ENCODE data around the gene TMEM150B. TPM values are rescaled to one million over a fixed set of nuclear protein-coding genes. Genes with fewer than 3 reads are reported as not detected.

The TMEM150B gene
- total RNA-seq, 1 donor from 2014 or later = 1.4 TPM

DNA sequence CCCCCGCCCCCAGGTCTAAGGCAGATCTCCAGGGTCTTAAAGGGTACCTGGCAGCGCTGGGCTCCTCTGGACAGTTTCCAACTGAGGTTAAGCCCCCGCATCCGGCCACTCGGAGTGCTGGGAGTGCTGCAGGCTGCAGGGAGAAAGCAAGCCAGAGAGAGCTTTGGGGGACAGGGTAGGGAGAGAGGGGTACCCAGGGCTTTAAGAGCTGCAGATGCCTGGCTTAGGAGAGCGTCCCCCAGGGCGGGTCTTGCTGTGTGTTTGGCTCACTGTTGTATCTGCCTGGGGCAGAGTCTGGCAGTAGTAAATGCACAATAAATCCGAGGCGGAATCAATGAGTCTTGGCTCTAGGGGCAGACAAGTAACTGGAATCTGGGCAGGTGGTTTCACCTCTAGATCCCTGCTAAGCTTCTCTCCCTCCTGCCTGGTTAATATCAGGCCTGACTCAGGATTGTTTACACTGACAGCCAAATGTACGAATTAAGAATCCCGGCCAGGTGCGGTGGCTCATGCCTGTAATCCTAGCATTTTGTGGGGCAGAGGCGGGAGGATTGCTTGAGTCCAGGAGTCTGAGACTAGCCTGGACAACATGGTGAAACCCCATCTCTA, 30.2 kb upstream of the TMEM150B start:
- intact Hi-C loops (cut with micrococcal nuclease) = no loop called here

DNA sequence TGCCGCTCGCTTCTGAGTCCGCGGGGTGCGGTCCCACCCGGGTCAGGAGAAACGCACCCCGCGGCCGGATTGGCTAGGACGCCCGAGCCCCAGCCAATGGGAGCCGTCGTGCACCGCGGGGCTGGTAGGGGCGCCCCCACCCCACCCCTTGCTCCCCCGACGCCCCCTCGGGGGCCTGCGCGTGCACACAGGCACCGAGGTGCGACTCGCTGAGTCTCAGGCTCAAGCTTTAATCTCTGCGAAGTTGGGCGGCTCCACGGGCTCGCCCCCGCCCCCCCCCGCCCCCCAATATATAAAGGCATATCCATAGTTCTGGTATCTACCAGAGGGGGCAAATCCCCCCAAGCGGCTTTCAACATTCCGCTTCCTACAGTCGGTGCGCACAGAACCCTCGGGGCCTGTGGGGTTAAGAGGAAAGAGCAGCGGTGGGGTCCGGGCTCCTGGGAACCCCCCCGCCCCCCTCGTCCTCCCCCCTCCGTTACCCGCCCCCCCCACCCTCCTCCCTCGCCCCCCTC, 29.6 kb upstream of the TMEM150B start, which contains the start of gene COX6B2:
COX6B2 (minus strand) TSS at position 22 of the 515 bp plus-strand sequence. CDS start 198 bp downstream, outside the sequence.
- intact Hi-C loops (cut with micrococcal nuclease) = loop anchor here (1.0 to 5.0 kb wide), 5 partner anchors 15 to 272 kb away; partner anchors contain the start of genes HSPBP1, KMT5C and RPL28

DNA sequence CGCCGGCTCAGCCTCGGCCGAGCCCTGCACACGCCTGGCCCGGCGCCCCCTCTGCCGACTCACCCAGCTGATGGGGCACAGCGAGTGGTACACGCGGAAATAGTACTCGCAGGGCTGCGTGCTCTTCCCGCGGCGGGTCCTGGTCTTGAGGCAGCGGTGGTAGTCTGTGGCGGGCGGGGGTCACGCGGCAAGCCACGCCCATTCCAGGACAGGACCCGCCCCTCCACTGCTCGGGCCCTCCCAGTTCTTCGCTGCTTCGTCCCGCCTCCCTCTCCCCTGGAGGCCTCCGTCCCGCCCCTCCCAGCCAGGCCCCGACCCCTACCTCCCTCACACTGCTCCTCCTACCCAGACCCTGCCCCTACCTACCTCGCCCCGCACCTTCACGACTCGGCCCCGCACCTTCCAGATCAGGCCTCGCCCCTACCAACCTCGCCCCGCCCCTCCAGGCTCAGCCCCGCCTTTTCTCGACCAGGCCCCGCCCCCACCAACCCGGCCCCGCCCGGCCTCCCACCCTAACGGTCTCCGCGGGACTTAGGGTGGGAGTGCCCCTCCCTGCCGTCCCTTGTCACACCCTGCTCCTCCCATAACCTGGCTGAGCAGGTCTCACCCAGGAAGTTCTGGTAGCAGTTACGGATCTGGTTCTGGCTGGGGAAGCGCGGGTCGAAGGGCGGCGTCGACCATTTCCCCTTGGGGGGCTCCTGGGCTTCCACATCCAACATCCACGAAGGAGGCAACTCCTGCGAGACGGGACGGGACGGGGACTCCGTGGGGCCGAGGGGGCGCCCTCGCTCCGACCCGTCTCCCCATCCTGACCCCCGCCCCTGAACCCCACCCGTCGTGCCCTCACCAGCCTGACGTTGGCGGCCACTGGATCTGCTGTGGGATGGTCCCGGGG, 28.9 kb upstream of the TMEM150B start:
- intact Hi-C loops (cut with micrococcal nuclease) = loop anchor here (1.0 to 5.0 kb wide), 6 partner anchors 15 to 272 kb away; partner anchors contain the start of genes HSPBP1, KMT5C and RPL28

DNA sequence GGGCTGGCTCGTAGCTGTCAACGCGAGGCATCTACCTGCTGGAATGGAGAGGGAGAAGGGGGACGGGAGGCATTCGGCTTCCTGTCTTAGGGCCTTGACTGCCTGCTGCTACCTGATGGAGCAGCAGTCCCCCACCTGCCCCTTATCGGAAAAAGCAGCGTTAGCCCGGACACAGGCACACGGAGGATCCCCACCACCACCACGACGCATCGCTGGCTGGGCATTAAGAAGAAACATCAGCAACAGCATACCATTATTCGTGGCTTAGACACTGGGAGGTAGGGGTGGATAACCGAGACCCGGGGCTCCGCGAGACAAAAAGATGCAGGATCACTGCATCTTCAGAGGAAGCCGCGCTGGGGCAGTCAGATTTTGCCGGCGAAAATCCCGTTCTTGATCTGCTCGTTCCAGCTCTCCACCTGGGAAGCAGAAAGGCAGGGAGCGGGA, 28.2 kb upstream of the TMEM150B start:
- intact Hi-C loops (cut with micrococcal nuclease) = loop anchor here (1.0 to 5.0 kb wide), 2 partner anchors 48 to 271 kb away; no protein-coding TSS in a partner anchor

DNA sequence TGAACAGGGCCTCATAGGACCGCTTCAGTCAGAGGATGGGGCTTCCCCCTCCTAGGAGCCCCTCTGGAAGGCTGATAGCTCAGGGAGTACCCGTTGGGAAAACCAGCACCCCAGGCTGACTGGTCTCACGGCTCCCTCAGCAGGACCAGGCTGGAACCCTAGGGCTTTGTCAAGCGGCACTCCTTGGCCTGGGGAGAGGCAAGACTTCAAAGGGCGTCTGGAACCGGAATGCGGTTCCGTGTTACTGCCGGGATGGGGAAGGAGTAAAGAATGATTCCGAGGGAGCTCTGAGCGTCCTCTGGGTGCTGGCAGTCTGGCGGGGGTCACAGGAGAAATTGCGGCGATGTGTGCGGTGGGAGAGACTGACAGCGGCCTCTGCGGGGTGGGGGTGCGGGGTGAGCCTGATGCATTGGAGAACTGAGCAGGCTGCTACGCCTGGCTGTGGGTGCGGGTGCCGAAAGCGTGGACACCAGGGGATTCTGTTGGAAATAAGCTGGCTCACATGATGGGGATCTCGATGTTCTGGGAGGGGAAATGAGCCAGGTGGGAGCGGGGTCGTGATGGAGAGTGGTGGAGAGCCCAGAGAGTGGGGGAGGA, 27.5 kb upstream of the TMEM150B start:
- intact Hi-C loops (cut with micrococcal nuclease) = loop anchor here (1.0 to 5.0 kb wide), 2 partner anchors 47 to 270 kb away; no protein-coding TSS in a partner anchor

DNA sequence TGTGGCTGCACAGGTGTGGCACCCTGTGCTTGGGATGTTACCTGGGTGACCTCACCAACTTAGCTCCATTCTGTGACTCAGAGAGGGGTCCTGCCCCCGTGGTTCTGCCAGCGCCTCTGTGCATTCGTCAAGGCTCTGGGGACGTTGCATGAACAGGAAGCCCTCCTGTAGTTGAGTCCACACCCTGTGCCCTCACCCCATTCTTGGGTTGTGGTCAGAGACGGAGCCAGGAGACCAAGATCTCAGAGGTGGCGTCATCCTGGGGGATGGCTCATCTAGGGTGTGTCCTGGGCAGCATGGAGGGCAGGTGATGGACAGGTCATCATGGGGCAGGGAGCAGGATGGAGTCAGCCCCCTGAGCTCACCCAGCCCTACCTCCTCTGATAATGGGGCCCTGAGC, 26.9 kb upstream of the TMEM150B start:
- intact Hi-C loops (cut with micrococcal nuclease) = loop anchor here (5.0 kb wide), 1 partner anchor 270 kb away; no protein-coding TSS in a partner anchor

DNA sequence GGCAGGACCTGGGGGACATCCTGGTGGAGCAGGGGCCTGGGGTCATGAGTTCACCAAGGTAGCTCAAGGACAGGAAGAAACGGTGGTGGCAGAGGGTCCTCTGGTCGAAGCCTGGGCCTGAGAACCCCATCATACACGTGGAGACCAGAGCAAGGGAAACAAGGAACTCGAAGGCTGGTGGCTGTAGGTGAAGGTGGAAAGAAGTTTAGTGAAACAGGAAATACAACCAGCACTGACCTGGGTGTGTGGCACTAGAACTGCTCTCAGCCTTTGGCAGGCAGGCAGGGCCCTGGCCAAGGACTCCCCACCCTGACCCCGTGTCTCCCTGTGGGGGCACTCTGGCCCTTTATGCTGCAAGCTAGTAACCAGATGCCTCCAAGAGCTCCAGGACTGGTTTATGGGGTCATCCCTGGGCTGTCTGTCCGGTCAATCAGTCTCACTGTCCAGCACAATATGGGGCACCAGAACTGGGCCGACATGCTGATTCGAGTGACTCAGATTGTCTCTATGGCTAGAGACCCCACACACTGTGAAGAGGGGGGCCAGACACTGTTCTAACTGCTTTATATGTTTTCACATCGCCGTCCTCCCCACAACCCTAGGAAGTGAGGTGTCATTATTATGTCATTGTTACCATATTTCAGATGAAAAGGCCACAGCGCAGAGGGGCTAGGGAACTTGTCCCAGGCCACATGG, 25.6 kb upstream of the TMEM150B start:
- intact Hi-C loops (cut with micrococcal nuclease) = loop anchor here (5.0 kb wide), 1 partner anchor 268 kb away; no protein-coding TSS in a partner anchor

DNA sequence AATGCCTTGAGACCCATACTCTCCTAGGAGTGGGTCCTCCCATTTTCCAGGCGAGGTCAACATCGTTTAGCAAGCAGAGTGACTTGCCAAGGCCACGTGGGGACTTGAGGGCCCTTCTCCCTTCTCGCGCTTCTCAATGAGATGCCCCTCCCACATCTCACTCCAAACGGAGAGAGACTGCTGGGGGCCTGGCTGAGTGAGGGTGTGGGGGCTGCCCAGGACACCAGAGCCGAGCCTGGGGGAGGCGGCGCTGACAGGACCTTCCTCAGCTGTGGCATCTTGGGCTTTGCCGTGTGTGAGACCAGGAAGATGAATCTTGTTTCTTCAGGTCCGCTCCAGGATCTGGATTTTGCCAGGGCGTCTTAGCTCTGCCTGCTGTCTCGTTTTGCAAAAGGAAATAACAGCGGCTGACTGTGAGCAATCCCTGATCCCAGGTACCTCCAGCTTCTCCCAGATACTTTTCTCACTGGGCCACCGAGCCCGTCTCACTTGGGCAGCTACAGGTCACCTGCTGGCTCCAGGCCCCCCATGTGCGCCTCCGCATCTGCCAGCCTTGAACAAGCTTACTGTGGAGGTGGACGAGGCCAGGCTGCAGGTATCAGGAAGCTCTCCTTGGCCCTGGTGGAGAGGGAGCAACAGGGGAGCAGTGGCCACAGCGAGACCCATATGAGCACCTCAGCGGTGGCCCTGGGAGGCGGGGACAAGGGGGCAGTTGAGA, 23.3 kb upstream of the TMEM150B start:
- intact Hi-C loops (cut with micrococcal nuclease) = no loop called here

DNA sequence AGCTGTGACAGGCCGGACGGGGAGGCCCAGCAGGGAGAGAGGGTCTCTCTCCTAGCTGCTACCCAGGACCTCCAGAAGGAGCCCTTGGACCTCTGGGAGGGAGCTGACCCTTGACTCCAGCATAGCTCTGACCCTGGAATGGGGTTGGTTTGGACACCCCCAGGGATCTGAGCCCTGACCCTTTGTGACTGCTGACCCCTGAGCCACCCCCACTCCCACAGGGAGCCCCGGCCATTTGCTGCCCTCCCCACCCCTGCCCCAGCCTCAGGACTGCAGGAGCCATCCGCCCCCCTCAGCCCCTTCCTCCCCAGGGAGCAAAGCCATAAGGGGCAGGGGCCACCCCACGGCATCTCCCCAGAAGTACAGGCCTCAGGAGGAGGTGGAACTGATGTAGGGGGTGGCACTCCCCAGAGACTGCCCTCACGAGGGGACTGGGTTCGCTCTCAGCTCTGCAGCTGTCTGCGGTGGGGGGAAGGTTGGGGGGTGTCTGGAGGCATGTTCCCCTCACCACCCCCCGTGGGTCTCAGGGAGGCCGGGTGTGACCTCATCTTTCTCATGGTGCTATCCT, 22.4 kb upstream of the TMEM150B start:
- intact Hi-C loops (cut with micrococcal nuclease) = no loop called here

DNA sequence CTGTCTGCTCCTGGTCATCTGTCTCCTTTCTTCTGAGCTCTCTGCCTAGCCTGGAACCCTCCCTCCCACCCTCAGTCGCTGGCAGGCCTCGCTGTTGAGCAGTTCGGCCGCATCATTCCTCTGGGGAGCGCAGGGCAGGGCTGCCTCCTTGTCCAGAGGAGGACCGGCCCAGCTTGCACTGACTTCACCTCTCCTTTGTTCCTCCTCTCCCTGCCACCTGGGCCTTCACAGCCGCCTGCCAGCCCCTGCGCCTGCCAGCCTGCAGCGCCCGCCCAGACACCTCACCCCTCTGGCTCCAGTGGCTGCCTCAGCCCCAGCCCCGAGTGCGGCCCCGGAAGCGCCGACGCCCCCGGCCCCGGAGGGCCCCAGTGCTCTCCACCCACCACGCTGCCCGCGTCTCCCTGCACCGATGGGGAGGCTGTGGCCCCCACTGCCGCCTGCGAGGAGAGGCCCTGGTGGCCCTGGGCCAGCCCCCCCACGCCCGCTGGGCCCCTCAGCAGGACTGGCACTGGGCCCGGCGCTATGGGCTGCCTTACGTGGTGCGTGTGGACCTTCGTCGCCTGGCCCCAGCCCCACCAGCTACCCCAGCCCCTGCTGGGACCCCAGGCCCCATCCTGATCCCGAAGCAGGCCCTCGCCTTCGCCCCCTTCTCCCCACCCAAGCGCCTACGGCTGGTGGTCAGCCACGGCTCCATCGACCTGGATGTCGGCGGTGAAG, 21.7 kb upstream of the TMEM150B start:
- intact Hi-C loops (cut with micrococcal nuclease) = no loop called here

DNA sequence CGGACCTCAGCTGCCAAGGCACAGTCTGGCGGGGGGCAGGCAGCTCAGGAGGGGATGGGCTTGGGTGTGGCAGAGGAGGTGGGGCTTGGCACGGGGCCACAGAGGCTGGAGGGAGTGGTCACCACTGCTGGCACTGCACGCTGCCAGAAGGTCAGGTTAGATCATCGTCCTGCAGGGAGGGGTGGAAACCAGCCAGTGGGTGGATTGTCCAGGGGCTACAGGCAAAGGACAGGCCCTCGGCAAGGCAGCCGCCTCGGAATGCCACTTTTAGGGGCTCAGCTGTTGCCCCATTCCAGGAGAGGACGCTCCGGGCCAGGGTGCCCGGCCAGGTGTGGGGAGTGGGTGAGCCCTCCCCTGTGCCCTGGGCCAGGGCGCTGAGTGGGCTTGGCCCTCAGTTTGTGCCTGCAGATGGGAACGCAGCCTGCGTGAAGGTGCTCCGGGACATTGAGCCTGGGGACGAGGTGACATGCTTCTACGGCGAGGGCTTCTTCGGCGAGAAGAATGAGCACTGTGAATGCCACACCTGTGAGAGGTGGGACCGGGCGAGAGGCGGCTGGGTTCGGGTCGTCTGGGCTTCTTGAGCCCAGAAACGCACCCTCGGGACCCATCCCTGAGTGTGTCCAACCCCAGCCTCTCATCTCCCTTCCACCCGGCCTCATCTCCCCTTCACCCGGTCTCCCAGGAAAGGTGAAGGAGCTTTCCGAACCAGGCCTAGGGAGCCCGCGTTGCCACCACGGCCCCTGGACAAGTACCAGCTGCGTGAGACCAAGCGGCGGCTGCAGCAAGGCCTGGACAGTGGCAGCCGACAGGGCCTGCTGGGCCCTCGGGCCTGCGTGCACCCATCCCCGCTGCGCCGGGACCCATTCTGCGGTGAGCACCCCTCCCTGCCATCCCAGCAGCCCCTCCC, 20.9 kb upstream of the TMEM150B start:
- intact Hi-C loops (cut with micrococcal nuclease) = no loop called here

DNA sequence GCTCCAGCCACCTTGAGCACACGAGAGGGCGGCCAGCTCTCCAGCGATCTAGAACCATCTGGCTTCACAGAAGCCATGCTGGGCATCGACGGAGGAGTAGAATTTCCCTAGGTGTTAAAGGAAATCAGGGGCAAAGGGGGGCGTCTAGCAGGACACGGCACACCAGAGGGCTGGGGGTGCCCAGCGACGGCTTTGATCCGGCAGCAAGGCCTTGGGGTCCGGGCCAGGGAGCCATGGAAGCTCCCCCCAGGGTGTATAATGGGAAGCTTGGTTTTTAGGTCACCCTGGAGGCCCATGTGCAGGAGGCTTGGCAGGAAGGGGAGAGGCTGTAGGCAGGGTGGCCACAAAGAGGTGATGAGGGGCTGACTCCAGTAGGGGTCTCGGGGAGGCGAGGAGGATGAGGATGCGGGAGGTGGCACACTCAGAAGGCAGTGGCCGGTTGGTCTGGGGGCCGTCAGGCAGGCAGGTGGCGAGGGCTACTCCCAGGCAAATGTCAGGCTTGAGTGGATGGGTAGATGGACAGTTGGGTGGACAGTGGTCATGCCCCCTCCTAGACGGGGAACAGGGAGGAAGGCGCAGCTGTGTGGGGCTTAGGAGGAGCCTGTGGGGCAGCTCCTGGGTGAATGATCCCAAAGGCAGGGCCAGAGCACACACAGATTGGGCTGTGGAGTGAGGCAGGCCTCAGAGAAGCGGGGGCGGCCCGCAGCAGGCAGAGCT, 20.1 kb upstream of the TMEM150B start:
- intact Hi-C loops (cut with micrococcal nuclease) = no loop called here

DNA sequence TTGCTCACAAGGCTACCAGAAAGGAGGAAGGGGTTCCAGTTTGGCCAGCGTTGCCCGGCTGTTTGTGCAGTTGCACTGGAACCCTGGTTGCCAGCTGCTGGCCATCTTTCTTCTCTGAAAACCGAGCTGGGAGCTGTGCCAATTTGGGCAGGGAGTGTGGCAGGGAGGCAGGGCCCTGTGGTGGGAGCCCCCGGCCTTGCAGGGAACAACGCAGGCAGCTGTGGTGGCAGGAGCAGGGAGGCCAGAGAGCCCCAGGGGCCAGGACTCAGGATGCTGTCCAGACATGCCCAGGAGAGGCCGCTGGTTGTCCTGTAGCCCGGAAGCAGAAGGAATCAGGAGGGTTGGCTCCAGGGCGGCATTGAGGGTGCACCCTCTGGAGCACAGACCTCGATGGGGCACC, 19.3 kb upstream of the TMEM150B start:
- intact Hi-C loops (cut with micrococcal nuclease) = no loop called here

DNA sequence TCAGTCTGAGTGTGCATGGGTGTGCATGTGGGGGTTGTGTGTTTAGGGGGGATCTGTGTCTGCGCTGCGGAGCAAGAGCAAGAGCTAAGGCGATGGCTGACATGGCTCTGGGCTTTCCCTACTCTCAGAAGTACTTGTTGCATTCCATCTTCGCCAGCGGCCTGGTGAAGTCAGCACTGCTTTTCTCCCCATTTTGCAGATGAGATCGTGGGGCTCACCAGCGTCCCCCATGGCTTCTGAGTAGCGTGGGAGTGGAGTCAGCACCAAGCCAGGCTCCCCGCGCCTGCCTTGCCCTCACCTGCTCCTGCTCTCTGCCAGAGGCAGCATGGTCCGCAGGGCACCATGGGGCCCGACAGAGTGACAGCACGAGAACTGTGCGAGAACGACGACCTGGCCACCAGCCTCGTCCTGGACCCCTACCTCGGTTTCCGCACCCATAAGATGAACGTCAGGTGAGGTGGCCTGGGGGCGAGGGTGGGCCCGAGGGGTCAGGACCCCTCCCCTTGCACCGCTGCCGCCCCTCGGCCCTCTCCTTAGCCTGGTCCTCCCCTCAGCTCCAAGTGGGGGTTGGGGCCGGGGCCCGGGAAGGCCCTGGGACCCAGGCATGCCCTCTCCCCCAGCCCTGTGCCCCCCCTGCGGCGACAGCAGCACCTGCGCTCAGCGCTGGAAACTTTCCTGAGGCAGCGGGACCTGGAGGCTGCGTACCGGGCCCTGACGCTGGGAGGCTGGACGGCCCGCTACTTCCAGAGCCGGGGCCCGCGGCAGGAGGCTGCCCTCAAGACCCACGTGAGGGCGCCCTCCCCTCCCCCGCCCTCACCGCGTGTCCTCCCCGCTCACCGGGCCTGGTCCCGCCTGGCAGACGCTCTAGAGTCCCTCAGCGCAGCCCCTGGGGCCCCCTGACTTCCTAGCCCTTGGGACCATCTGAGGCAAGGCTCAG, 16.7 kb upstream of the TMEM150B start:
- intact Hi-C loops (cut with micrococcal nuclease) = no loop called here

DNA sequence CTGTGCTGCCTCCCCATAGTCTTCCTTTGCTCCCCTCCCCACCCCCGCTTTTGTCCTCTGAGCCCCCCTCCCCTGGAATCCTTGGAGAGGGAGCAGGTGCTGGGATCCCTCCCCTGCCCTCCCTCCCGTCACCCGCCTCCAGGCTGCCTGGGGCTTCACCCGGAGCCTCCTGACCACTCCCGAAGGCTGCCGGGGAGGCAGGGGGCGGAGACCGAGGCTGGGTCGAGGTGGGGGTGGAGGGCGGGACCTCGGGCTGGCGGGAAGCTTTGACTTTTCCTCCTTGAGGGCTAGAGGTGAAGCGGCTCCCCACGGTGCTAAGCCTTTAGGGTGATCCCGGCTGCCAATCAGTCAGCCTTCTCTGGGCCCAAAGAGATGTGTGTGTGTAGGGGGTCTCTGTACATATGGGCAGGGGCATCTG, 16.0 kb upstream of the TMEM150B start:
- intact Hi-C loops (cut with micrococcal nuclease) = no loop called here

DNA sequence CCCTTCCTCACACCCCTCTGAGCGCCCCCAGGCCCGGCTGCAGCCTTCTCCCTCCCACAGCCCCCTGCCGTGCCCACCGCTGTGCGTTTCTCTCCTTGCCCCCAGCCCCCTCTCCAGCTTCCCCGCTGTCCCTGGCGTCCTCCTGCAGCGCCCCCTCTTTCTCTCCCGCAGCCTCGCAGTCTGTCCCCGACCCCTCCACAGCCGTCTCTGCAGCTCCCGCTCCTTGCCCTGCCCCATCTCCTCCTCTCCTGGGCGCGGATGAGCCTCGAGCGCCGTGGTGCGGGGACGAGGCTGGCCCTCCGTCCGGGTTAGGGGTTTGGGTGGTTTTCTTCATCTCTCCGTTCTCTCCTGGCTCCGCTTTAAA, 15.6 kb upstream of the TMEM150B start:
- intact Hi-C loops (cut with micrococcal nuclease) = no loop called here

Measured in T-helper 1 cell treated with Interleukin-12 subunit alpha and Interleukin-12 subunit beta and Interleukin-4 antibody, amounts not matched to agents 30 ng/mL and 1 ng/mL, for 36 hours (primary cell).